Osteocyte (in vitro differentiated cells): ENCODE results near the gene RHCE. TPM values are rescaled to one million over a fixed set of nuclear protein-coding genes. Genes with fewer than 3 reads are reported as not detected.

ENCODE experiments used
- DNase-seq: peaks from one replicate; pipeline ENCODE4 v3.0.0; 2021; ENCODE audit warnings: mixed read lengths; ENCODE audit not compliant: unreplicated experiment; ENCODE audit errors: extremely low spot score
- H3K27ac Mint-ChIP-seq: one replicate; pipeline ENCODE4 v1.8.0; 2021; ENCODE audit warnings: mild to moderate bottlenecking, mixed read lengths; ENCODE audit not compliant: unreplicated experiment
- H3K27me3 Mint-ChIP-seq: one replicate; pipeline ENCODE4 v1.8.0; 2021; ENCODE audit warnings: mixed read lengths; ENCODE audit not compliant: unreplicated experiment
- H3K36me3 Mint-ChIP-seq: one replicate; pipeline ENCODE4 v1.8.0; 2021; ENCODE audit warnings: mixed read lengths; ENCODE audit not compliant: unreplicated experiment
- H3K4me1 Mint-ChIP-seq: one replicate; pipeline ENCODE4 v1.8.0; 2021; ENCODE audit warnings: mixed read lengths; ENCODE audit not compliant: unreplicated experiment
- H3K4me3 Mint-ChIP-seq: one replicate; pipeline ENCODE4 v1.8.0; 2021; ENCODE audit warnings: mild to moderate bottlenecking, moderate library complexity, mixed read lengths; ENCODE audit not compliant: unreplicated experiment
- H3K9me3 Mint-ChIP-seq: one replicate; pipeline ENCODE4 v1.8.0; 2021; ENCODE audit warnings: mixed read lengths; ENCODE audit not compliant: unreplicated experiment
- total RNA-seq: library from RNA; stranded (reverse); gene quantifications from 2 replicates; pipeline ENCODE4 v1.2.1, GENCODE V29; 2021
- TF ChIP-seq, protein P1 (sequence below): fragments of 200-600 bp; sonication (generic); IDR thresholded peaks from 2 replicates; pipeline ENCODE4 v1.5.0; 2021; ENCODE audit warnings: antibody characterized with exemption, mild to moderate bottlenecking, moderate library complexity

The RHCE gene
- total RNA-seq, 1 donor from 2014 or later: 0.40 TPM

DNA sequence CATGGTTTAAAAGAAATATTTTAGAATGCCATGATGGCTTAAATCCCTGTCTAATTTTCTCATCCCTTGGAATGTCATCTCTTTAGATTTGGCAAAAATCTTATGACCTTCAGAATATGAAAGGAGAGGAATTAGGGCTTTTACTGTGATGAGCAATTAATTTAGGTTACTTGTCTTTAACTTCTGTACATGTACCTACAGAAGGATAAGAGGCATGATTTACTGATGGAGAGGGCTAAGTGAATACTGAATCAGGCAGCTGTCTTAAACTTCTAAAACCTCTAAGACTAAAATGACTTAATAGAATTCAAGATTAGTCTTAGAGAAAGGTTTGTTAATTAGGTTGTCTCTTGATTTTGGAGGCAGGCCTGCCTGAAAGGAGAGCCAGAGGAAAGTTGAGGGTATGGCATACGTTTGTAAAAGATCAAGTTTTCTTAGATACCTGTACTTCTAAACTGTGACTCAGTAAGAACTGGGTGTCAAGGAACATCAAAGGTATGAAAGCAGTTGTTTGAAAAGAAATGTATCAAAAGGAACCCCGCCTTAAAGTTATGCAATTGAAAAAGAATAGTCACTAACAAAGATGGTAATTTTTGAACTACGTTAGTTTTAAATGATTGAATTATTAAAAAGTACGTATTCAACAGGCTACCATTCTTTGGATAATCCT is 22.5 kb upstream of the RHCE start:
- H3K4me1 Mint-ChIP-seq: peaks cover 23% of the 10 kb centered on the region
- no peak overlapping the region for H3K4me3 Mint-ChIP-seq
- H3K27me3 Mint-ChIP-seq: no peaks in the 10 kb centered on the region
- DNase-seq: no peak
- no peak overlapping the region for H3K27ac Mint-ChIP-seq
- H3K36me3 Mint-ChIP-seq: peaks cover 9% of the 10 kb centered on the region
- TF ChIP-seq, protein P1, sequence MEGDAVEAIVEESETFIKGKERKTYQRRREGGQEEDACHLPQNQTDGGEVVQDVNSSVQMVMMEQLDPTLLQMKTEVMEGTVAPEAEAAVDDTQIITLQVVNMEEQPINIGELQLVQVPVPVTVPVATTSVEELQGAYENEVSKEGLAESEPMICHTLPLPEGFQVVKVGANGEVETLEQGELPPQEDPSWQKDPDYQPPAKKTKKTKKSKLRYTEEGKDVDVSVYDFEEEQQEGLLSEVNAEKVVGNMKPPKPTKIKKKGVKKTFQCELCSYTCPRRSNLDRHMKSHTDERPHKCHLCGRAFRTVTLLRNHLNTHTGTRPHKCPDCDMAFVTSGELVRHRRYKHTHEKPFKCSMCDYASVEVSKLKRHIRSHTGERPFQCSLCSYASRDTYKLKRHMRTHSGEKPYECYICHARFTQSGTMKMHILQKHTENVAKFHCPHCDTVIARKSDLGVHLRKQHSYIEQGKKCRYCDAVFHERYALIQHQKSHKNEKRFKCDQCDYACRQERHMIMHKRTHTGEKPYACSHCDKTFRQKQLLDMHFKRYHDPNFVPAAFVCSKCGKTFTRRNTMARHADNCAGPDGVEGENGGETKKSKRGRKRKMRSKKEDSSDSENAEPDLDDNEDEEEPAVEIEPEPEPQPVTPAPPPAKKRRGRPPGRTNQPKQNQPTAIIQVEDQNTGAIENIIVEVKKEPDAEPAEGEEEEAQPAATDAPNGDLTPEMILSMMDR: no peak
- H3K9me3 Mint-ChIP-seq: no peaks in the 10 kb centered on the region

DNA sequence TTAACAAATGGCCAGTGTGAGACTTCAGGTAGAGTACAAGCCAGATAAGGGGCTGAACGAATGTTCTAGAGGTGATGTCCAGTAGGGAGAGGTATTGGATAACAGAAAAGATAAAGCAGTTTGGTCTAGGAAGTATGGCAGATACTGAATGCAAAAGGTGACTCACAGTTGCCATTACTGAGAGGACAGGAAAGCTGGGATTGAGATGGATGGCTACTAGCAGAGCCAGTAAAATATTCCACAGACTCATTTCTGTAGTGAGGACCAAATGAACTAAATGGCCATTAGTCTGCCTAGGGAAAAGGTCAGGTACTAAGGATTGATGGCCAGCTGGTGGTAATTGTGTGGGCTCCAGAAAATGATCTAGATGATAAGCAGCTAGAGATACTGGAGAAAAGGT is 21.6 kb upstream of the RHCE start:
- TF ChIP-seq, protein P1: no peak
- no peaks in the 10 kb centered on the region for H3K27me3 Mint-ChIP-seq
- H3K27ac Mint-ChIP-seq: no peak overlapping the region
- no peak for DNase-seq
- peaks cover 4% of the 10 kb centered on the region for H3K36me3 Mint-ChIP-seq
- H3K4me1 Mint-ChIP-seq: peaks cover 23% of the 10 kb centered on the region
- H3K4me3 Mint-ChIP-seq: no peak overlapping the region
- no peaks in the 10 kb centered on the region for H3K9me3 Mint-ChIP-seq

DNA sequence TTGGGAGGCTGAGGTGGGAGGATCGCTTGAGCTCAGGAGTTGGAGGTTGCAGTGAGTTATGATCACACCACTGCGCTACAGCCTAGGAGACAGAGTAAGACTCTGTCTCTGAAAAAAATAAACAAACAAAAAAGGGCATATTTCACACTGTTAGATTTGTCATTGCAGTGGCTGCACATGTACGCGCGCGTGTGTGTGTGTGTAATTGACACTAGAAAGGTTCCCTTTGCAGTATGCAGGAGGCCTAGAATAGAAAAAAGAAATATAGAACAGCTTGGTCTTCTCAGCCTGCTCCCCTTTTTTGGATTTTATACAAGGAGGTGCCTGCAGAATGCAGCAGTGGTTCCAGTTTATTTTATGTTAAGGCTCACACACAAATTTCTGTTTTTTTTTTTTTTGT is 18.7 kb upstream of the RHCE start:
- Mint-ChIP-seq H3K27me3 (no peaks in the 10 kb centered on the region), H3K4me3 (no peak overlapping the region), H3K36me3 (peaks cover 4% of the 10 kb centered on the region), H3K4me1 (peaks cover 39% of the 10 kb centered on the region), H3K27ac (no peak overlapping the region), H3K9me3 (no peaks in the 10 kb centered on the region)
- DNase-seq: no peak
- TF ChIP-seq, protein P1: no peak

DNA sequence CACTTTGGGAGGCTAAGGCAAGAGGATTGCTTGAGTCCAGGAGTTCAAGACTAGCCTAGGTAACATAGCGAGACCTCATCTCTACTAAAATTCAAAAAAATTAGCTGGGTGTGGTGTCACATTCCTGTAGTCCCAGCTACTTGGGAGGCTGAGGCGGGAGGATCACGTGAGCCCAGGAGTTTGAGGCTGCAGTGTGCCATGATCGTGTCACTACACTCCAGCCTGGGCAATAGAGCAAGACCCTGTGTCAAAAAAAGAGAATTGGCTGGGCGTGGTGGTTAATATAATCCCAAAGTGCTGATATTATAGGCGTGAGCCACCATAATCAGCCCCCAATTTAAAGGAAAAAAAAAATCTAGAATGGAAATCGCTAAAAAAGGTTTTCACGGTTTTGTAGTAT is 17.0 kb upstream of the RHCE start:
- TF ChIP-seq, protein P1: no peak
- no peak overlapping the region for H3K27ac Mint-ChIP-seq
- H3K27me3 Mint-ChIP-seq: no peaks in the 10 kb centered on the region

DNA sequence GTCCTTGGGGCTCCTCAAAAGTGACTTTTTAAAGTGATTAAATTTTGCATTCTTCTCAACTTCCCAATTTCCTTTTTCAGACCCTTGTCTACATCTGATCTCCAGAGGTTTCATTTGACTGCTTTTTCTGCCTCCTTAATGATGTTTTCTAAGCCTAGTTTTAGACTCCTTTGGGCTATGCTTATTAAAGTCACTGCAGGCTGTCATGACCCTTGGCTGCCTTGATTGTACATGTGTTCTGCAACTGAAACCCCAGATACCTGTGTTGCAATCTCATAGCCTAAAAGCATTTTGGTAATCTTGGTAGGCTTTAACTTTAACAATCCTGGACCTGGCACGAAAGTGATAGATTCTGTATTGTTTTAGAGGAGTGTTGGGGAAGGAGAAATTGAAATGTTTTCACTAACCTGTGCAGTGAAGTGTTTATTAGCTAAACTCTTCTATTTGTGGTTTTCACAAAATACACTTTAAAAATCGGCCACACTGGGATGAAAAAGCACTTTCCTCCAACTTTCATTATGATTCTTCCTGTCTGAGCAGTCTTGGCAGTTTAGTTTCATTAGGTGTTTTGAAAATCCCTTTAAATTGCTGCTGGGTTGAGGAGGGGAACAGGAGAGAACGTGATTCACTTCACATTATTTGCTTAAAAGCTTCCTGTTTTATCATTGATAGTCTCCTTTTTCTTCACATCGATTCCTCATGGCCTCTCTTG is 14.9 kb upstream of the RHCE start:
- Mint-ChIP-seq H3K4me1 (peaks cover 55% of the 10 kb centered on the region), H3K27ac (peak overlapping the region; percentile 31), H3K4me3 (no peak overlapping the region), H3K27me3 (no peaks in the 10 kb centered on the region), H3K9me3 (no peaks in the 10 kb centered on the region), H3K36me3 (peaks cover 2% of the 10 kb centered on the region)
- TF ChIP-seq, protein P1: no peak
- DNase-seq: no peak

More for the DNA sequence above, 17.0 kb upstream of the RHCE start:
- H3K4me3 Mint-ChIP-seq: no peak overlapping the region
- no peaks in the 10 kb centered on the region for H3K9me3 Mint-ChIP-seq
- peaks cover 48% of the 10 kb centered on the region for H3K4me1 Mint-ChIP-seq
- DNase-seq: no peak
- peaks cover 4% of the 10 kb centered on the region for H3K36me3 Mint-ChIP-seq
